ENCODE data around the gene SPI1.

The SPI1 gene

DNA sequence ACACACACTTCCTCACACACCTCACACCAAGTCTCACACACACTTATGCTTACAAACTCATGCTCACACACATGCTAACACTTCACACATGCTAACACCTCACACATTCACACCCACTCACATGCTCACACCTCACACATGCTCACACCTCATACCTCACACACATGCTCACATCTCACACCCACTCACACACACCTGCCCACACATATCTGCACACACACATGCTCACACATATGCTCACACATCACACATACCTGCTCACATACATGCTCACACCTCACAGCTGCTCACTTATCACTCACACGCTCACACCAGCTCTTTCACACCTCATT lies 21.4 kb downstream of the SPI1 start:
- Histone ChIP-seq H3K27ac (peak overlapping the region; percentile 74), H3K36me3 (peaks cover 100% of the 10 kb centered on the region), H3K4me3 (ENCODE audit: low read depth in 1 of 2, low read length in 1 of 2) (no peak overlapping the region), H3K4me1 (ENCODE audit: control insufficient read depth in 1 of 2, insufficient read depth in 1 of 2, low read depth in 1 of 2, low read length in 1 of 2) (peaks cover 39 to 43% of the 10 kb centered on the region in 2 experiments), H3K9me3 (no peaks in the 10 kb centered on the region), H3K27me3 (no peaks in the 10 kb centered on the region)
- TF ChIP-seq, protein P1, sequence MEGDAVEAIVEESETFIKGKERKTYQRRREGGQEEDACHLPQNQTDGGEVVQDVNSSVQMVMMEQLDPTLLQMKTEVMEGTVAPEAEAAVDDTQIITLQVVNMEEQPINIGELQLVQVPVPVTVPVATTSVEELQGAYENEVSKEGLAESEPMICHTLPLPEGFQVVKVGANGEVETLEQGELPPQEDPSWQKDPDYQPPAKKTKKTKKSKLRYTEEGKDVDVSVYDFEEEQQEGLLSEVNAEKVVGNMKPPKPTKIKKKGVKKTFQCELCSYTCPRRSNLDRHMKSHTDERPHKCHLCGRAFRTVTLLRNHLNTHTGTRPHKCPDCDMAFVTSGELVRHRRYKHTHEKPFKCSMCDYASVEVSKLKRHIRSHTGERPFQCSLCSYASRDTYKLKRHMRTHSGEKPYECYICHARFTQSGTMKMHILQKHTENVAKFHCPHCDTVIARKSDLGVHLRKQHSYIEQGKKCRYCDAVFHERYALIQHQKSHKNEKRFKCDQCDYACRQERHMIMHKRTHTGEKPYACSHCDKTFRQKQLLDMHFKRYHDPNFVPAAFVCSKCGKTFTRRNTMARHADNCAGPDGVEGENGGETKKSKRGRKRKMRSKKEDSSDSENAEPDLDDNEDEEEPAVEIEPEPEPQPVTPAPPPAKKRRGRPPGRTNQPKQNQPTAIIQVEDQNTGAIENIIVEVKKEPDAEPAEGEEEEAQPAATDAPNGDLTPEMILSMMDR (IDR thresholded peaks at IDR 0.05) = no peak

DNA sequence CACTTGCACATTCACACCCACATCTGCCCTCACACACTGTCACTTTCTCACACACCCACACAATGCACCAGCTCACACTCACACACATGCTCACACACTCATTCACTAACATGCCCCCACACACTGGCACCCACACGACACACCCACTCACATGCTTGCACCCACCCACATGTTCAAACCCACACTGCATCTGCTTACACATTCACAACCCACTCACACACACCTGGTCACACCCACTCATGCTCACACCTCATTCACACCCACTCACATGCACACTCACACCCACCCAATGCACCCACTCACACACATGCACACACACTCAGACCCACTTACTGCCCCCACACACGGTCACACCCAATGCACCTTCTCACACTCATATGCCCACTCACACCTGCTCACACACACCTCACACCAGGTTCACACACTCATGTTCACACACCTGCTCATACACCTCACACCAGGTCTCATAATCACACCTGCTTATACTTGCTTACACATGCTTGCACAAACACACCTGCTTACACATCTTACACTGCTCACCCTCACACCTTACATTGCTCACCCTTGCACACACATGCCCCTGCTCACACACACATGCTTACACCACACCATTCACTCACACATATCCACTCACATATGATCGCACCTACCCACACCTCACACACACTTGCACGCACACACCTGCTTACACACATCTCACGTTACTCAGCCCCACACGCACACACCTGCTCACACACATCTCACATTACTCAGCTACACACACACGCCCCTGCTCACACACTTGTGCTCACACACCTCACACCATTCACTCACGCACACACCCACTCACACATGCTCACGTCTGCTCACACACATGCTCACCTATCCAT lies 22.0 kb downstream of the SPI1 start:
- Histone ChIP-seq H3K27me3 (no peaks in the 10 kb centered on the region), H3K9me3 (no peaks in the 10 kb centered on the region), H3K36me3 (peaks cover 99% of the 10 kb centered on the region), H3K27ac (peak overlapping the region; percentile 74), H3K4me1 (ENCODE audit: control insufficient read depth in 1 of 2, insufficient read depth in 1 of 2, low read depth in 1 of 2, low read length in 1 of 2) (peaks cover 33 to 37% of the 10 kb centered on the region in 2 experiments), H3K4me3 (ENCODE audit: low read depth in 1 of 2, low read length in 1 of 2) (no peak overlapping the region)
- TF ChIP-seq, protein P1 (IDR thresholded peaks at IDR 0.05) = no peak

DNA sequence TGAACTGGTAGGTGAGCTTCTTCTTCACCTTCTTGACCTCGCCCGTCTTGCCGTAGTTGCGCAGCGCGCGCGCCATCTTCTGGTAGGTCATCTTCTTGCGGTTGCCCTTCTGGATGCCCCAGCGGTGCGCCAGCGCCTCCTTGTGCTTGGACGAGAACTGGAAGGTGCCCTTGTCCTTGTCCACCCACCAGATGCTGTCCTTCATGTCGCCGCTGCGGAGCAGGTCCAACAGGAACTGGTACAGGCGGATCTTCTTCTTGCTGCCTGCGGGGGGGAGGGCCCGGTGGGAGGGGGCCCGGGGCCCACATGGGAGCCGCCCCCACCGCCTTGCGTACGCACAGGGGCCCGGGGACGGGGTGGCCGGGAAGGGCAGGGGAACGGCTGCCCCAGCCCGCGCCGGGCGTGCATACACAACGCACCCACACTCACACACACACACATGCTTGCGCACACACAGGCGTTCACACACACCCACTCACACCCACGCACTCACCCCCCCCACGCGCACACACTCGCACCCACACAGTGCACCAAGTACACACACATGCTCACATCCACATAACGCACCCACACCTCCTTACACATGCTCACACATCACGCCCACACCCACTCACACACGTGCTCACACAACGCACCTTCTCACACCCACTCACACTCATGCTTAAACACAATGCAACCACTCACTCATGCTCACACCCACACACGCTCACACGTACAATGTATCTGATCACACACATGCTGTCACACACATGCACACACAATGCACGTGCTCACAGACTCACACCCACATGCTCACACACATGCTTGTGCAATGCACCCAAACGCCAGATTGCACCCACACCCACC lies 22.8 kb downstream of the SPI1 start:
- TF ChIP-seq, protein P1 (IDR thresholded peaks at IDR 0.05) = no peak
- Histone ChIP-seq H3K9me3 (no peaks in the 10 kb centered on the region), H3K4me1 (ENCODE audit: control insufficient read depth in 1 of 2, insufficient read depth in 1 of 2, low read depth in 1 of 2, low read length in 1 of 2) (peaks cover 26 to 29% of the 10 kb centered on the region in 2 experiments), H3K27ac (peak overlapping the region; percentile 46), H3K4me3 (ENCODE audit: low read depth in 1 of 2, low read length in 1 of 2) (no peak overlapping the region), H3K36me3 (peaks cover 99% of the 10 kb centered on the region), H3K27me3 (no peaks in the 10 kb centered on the region)

DNA sequence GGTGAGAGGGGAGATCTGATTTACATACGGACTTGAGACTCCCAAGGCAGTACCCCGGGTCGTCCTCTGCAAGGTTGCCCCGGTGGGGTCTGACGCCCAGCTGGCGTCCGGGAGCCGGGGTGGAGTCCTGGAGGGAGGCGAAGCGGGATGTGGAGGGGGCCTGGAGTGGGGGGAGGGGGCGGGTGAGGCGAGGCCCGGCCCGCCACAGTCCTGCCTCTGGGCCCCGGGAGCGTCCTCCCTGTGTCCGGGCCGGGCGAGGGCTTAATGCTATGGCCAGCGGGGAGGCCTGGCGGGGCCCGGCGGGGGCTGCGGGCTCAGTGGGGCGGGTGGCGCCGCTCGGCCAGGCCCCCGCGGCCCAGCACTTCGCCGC lies 23.4 kb downstream of the SPI1 start:
- Histone ChIP-seq H3K9me3 (no peaks in the 10 kb centered on the region), H3K27ac (peak overlapping the region; percentile 46), H3K27me3 (no peaks in the 10 kb centered on the region), H3K4me1 (ENCODE audit: control insufficient read depth in 1 of 2, insufficient read depth in 1 of 2, low read depth in 1 of 2, low read length in 1 of 2) (peaks cover 20 to 23% of the 10 kb centered on the region in 2 experiments), H3K4me3 (ENCODE audit: low read depth in 1 of 2, low read length in 1 of 2) (no peak overlapping the region), H3K36me3 (peaks cover 97% of the 10 kb centered on the region)
- TF ChIP-seq, protein P1 (IDR thresholded peaks at IDR 0.05) = no peak

DNA sequence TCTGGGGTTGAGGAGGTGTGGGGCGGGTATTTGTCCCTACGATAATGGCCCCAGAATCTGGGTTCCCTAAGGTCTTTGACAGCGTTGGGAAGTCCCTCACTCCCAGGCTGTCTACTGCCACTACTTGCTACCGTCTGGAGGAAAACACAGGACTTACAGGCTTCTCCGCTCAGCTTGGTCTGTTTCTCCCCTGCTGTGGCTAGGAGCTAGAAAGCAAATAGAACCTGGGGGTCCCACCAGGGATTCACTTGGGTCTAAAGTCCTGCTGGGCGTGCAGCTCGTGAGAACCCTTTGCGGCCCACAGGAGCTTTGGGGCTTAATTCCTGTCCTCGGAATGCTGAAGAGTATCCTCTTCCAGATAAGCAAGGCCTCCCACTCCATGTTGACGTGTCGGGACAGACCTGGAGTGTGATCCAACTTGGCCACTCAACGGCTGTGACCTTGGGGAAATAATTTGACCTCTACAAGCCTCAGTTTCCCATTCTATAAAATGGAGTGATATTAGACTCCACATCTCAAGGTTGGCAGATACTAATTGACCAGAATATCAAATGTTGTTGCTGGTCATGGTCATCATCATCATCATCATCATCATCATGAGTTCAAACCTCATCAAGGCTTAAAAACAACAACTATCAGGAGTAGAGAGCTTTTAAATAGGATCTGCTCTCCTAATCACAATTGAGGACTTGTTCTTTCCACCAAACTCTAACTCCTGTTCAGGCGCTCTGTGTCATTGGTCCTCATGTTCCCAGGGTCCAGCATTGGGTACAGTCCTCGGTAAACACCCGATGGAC lies 24.2 kb downstream of the SPI1 start:
- Histone ChIP-seq H3K36me3 (peaks cover 97% of the 10 kb centered on the region), H3K9me3 (no peaks in the 10 kb centered on the region), H3K27me3 (no peaks in the 10 kb centered on the region), H3K27ac (peak overlapping the region; percentile 46), H3K4me3 (ENCODE audit: low read depth in 1 of 2, low read length in 1 of 2) (no peak overlapping the region), H3K4me1 (ENCODE audit: control insufficient read depth in 1 of 2, insufficient read depth in 1 of 2, low read depth in 1 of 2, low read length in 1 of 2) (peaks cover 13 to 15% of the 10 kb centered on the region in 2 experiments)
- TF ChIP-seq, protein P1 (IDR thresholded peaks at IDR 0.05) = no peak
